ENCODE data around the gene ERC2. TPM values are rescaled to one million over a fixed set of nuclear protein-coding genes. Genes with fewer than 3 reads are reported as not detected.
A peak's percentile ranks its signal among the peaks of the same experiment; 100 is the strongest.

The ERC2 gene
- total RNA-seq, 1 donor from 2014 or later: 0.81 TPM

- DNase-seq (no peak), ATAC-seq (ENCODE audit: poor library complexity) (no peak)
- intact Hi-C loops (cut with DNase I): loop anchor here (5.0 kb wide), 1 partner anchor 229 kb away; the partner anchor contains the start of gene WNT5A
Observed at GRCh38 chr3:55716611-55717225, 751.5 kb downstream of the ERC2 start.

- intact Hi-C loops (cut with DNase I): loop anchor here (5.0 kb wide), 1 partner anchor 229 kb away; the partner anchor contains the start of gene WNT5A
- DNase-seq (no peak), ATAC-seq (ENCODE audit: poor library complexity) (peak; percentile 48)
Observed at GRCh38 chr3:55716044-55716443, 752.2 kb downstream of the ERC2 start.

- DNase-seq (no peak), ATAC-seq (ENCODE audit: poor library complexity) (no peak)
- intact Hi-C loops (cut with DNase I): no loop called here
Observed at GRCh38 chr3:55714057-55714456, 754.2 kb downstream of the ERC2 start.

DNA sequence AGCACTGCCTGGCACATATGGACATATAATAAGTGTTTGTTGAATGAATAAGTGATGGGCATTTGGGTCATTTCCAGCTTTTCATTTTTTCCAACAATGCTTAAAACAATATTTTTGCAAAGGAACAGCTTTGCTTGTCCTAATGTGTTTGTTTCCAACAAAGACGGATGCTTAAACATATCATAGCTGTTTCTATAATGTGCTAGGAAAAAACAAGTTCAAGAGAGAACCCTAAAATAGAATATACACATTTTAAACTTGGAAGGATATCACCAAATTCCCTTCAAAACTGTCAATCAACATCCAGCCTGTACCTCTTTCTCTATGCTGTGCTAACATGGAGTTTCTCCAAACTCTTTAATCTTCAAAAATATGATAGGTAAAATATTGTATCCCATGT lies 756.6 kb downstream of the ERC2 start:
- DNase-seq (no peak), ATAC-seq (ENCODE audit: poor library complexity) (no peak)
- intact Hi-C loops (cut with DNase I): no loop called here

GRCh38 chr3:55709411-55710012 lies 758.8 kb downstream of the ERC2 start:
- intact Hi-C loops (cut with DNase I): no loop called here
- ATAC-seq (ENCODE audit: poor library complexity) (peak; percentile 73), DNase-seq (no peak)

GRCh38 chr3:55708921-55709320 lies 759.3 kb downstream of the ERC2 start:
- intact Hi-C loops (cut with DNase I): no loop called here

GRCh38 chr3:55708242-55708641 lies 760.0 kb downstream of the ERC2 start:
- intact Hi-C loops (cut with DNase I): no loop called here
- ATAC-seq (ENCODE audit: poor library complexity) (peak; percentile 82), DNase-seq (no peak)

More at GRCh38 chr3:55708921-55709320, 759.3 kb downstream of the ERC2 start:
- ATAC-seq (ENCODE audit: poor library complexity) (no peak), DNase-seq (no peak)

DNA sequence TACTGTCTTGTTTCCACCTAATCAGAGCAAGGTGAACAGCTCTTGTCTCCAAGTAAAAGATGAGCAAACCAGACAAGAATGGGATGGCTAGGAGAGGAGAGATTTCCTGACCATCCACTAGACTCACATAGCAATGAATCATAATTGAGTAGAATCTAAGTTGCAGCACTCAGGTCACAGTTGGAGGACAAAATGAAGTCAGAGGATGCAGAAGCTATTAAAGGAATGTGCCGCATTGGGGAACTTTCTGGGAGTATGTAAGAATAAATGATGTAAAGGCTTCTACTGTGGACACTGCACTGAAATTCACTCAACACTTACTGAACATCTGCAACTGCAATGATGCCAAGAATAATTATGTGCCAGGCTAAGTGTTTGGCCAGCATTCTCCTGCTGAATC lies 763.7 kb downstream of the ERC2 start:
- ATAC-seq (ENCODE audit: poor library complexity) (no peak), DNase-seq (no peak)
- intact Hi-C loops (cut with DNase I): no loop called here

- intact Hi-C loops (cut with DNase I): no loop called here
- DNase-seq (no peak), ATAC-seq (ENCODE audit: poor library complexity) (no peak)
Observed at GRCh38 chr3:55702822-55703221, 765.4 kb downstream of the ERC2 start.

GRCh38 chr3:55701997-55702396 lies 766.3 kb downstream of the ERC2 start:
- ATAC-seq (ENCODE audit: poor library complexity) (no peak), DNase-seq (no peak)
- intact Hi-C loops (cut with DNase I): no loop called here

DNA sequence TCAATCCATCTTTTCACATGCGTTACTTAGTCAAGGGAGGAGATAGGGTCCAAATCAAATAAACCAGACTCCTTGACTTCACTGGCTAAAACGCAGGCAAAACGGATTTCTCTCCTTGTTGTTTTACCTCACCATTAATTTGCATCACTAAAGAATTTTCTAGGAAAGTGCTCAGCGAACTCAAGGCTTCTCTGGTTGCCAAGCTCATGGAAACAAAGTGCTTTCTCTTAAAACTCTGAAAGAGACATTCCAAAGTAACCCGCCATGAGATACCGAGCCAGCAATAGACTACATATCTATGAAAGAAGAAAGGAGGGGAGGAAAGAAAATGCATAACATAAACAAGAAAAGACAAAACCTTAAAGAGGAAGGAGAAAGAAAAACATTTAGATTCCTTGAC lies 769.4 kb downstream of the ERC2 start:
- DNase-seq (no peak), ATAC-seq (ENCODE audit: poor library complexity) (no peak)
- intact Hi-C loops (cut with DNase I): no loop called here

- intact Hi-C loops (cut with DNase I): no loop called here
- ATAC-seq (ENCODE audit: poor library complexity) (no peak), DNase-seq (no peak)
Observed at GRCh38 chr3:55697177-55697865, 770.9 kb downstream of the ERC2 start.

GRCh38 chr3:55692957-55693558 lies 775.2 kb downstream of the ERC2 start:
- ATAC-seq (ENCODE audit: poor library complexity) (no peak), DNase-seq (no peak)
- intact Hi-C loops (cut with DNase I): no loop called here

DNA sequence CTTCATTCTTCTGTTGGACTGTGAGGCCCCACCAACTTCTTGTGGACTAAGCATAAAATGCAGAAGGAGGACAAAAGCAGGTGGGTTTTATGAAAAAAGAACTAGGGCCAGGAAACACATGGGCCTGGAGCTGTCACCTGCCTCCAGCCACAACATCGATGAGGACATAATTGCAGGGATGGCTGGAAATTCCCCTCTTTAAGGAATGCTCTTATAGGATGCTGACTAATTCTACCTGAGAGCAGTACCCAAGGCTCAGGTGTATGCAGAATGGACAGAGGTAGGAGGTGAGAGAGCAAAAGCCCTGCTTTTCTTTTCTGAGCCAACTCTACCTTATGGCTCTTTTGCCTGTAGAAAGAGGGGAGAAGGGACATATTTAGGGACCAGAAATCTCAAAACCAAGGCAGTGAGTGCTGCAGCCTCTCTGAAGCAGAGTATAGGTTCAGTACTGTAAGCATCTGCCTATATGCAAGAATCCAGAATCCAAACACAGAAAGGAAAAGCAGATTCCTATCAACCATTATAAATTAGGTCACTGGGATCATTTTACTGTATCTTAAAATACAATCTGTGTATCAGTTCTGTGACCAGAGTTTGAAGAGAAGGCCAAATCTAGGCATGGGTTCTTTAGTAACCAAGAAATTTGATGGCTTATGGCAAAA lies 775.8 kb downstream of the ERC2 start:
- DNase-seq: no peak
- intact Hi-C loops (cut with DNase I): no loop called here
- no peak for ATAC-seq (ENCODE audit: poor library complexity)

- DNase-seq: no peak
- intact Hi-C loops (cut with DNase I): no loop called here
- ATAC-seq (ENCODE audit: poor library complexity): peak; percentile 31
Observed at GRCh38 chr3:55691141-55691540, 777.1 kb downstream of the ERC2 start.

DNA sequence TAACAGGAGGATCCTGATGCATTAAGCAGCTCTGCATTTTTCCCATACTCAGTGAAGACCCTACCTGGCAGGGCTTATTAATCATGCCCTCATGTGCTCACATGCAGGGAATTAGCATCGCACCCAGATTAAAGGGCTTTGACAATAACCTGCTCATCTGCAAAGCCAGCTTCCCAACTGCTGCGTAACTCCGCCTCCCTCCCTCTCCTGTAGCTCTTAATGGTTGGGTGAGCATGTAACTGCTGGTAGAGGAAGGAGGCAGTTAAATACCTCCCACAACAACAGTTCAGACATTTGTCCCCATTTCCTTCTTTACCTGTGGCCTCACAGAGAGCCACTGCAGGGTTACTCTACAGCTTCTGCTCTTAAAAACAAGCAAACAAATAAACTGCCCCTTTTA lies 777.5 kb downstream of the ERC2 start:
- DNase-seq: no peak
- no peak for ATAC-seq (ENCODE audit: poor library complexity)
- intact Hi-C loops (cut with DNase I): no loop called here

DNA sequence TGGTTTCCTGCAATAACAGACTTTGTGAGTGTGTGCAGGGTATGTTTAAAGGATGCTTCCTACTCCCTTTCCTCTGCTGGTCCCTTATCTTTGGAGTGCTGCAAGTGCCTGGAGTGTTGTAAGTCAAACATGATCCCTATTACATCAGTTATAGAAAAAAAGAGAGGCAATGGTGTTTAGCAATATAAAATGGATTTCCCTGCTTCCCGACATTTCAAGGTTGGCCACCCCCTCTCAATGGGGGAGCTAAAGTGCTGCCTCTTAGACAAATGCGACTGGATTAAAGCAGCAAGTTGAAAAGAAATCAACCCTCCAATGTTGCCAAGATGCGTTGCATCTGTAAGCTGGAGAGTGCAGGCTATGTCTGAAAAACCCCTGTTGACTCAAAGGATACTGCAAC lies 778.1 kb downstream of the ERC2 start:
- no peak for ATAC-seq (ENCODE audit: poor library complexity)
- intact Hi-C loops (cut with DNase I): no loop called here

DNA sequence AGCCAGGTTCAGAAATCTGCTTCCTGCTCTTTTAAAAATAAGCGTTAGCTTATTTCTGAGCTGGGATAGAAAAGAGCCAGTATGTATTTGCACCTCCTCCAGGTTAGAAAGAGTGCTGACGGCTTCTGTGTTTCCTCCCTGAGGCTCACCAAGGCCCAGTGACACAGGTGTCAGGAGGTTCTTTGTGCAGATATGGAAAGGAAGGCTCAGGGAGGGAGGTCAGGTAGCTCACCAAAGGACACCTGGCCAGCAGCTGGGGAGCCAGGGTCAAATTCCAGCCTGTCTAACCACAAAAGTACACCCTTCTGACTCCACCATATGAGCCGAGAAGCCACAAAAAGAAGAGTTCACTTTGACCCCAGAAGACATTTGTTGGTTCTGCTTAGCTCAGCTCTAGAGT lies 780.1 kb downstream of the ERC2 start:
- intact Hi-C loops (cut with DNase I): no loop called here
- ATAC-seq (ENCODE audit: poor library complexity) (no peak), DNase-seq (no peak)

More for the DNA sequence above, 778.1 kb downstream of the ERC2 start:
- DNase-seq: no peak

GRCh38 chr3:55687526-55687925 lies 780.7 kb downstream of the ERC2 start:
- intact Hi-C loops (cut with DNase I): no loop called here
- ATAC-seq (ENCODE audit: poor library complexity): no peak

More at GRCh38 chr3:55687526-55687925, 780.7 kb downstream of the ERC2 start:
- no peak for DNase-seq

Data from Right ventricle myocardium superior (tissue), 1 donor.